A549 treated with CpdA at 1 μM for 4 hours (cell line): ENCODE results near the gene LONRF3. TPM values are rescaled to one million over a fixed set of nuclear protein-coding genes. Genes with fewer than 3 reads are reported as not detected.

Experiments used
- total RNA-seq: library from RNA; stranded (reverse); fragments of 200-300 nt; extraction: Qiagen RNA extraction; gene quantifications from 5 replicates; pipeline ENCODE4 v1.2.3, GENCODE V29; 2022; ENCODE audit warnings: low read depth

Gene LONRF3
- 2.4 to 3.8 TPM (median 3.4 TPM) in 5 replicates for total RNA-seq

DNA sequence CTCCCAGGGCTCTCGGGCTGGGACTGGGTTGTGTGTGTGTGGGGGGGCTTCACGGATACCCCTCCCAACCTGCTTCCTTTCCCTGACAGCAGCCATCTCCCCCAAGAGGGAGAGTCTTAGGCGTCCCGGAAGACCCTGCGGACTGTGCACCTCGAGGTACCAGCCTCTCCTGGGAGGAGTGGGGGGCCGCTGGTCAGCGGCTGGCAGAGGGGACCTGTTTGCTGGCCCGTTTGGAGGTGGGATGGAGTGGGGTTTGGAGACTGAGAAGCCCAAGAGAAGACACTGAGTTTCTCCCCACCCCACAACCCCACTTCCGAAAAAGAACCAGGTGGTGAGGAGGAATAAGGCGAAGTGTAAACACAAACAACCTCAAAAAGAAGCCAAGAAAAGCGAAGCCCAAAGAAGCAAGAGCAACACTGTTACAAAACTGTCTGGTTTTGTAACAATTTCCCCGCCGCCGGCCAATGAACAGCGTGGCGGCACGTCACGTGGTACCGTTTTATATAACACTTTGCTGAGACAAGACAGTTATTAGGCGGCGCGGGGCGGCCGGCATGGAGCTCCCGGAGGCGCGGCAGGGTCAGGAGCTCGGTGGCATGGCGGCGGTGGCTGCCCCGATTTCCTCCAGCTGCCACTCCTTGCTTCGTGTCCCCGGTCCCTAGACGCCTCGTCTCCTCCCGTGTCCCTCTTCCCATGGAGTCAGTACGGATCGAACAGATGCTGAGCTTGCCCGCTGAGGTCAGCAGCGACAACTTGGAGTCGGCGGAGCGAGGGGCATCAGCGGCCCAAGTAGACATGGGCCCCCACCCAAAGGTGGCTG is at the start of gene LONRF3:
TSS of gene LONRF3 (plus strand) at position 531 of the 820 bp plus-strand sequence. CDS start at position 694, 163 bp downstream.

Other genes with a start within 250 kb of the LONRF3 start
- gene IL13RA1, start 247.0 kb upstream of the LONRF3 start, total RNA-seq, result 43.1 to 57.9 TPM (median 49.5 TPM) in 5 replicates
- gene ZCCHC12, start 150.8 kb upstream of the LONRF3 start, total RNA-seq, result 0.09 to 0.28 TPM (median 0.21 TPM) in 5 replicates
- not detected in 5 replicates for gene CT47C1, start 98.4 kb downstream of the LONRF3 start, total RNA-seq
- not detected in 5 replicates for gene KIAA1210, start 153.2 kb downstream of the LONRF3 start, total RNA-seq